Sigmoid colon (tissue), 7 donors: Measurements from ENCODE around the gene GIN1. TPM values are rescaled to one million over a fixed set of nuclear protein-coding genes. Genes with fewer than 3 reads are reported as not detected.
A peak's percentile ranks its signal among the peaks of the same experiment; 100 is the strongest.
"Not testable (repeated sequence)": the region's sequence is repeated elsewhere in the genome, so short reads cannot be mapped to it uniquely, and the experiment has no call there.

Experiments
- DNase-seq: peaks from one replicate; pipeline ENCODE4 v3.0.0-alpha.2; 2019
- H3K27ac ChIP-seq, 4 donors: fragments of 200-600 bp; sonication (generic); one replicate each; pipeline ENCODE4 v1.5.1; 2016 to 2019; ENCODE audit warnings: mild to moderate bottlenecking in 1 of 4
- H3K27me3 ChIP-seq, 3 donors: fragments of 200-600 bp; sonication (generic); one replicate each; pipeline ENCODE4 v1.5.1; 2019; ENCODE audit warnings: mild to moderate bottlenecking in 1 of 3
- H3K36me3 ChIP-seq, 4 donors: fragments of 200-600 bp; sonication (generic); one replicate each; pipeline ENCODE4 v1.5.1; 2016 to 2019
- H3K4me1 ChIP-seq, 4 donors: fragments of 200-600 bp; sonication (generic); one replicate each; pipeline ENCODE4 v1.5.1; 2017 to 2019
- H3K4me3 ChIP-seq, 4 donors: fragments of 200-600 bp; sonication (generic); one replicate each; pipeline ENCODE4 v1.5.1; 2017 to 2019; ENCODE audit warnings: mild to moderate bottlenecking in 2 of 4, moderate library complexity in 1 of 4
- H3K9me3 ChIP-seq, 4 donors: fragments of 200-600 bp in 3 of 4; sonication (generic) in 3 of 4; one replicate each; pipeline versions ENCODE4 v1.5.1 to v1.6.1; 2013 to 2019
- CTCF ChIP-seq, 4 experiments: fragments of 450-650 bp in 3 of 4; fragments of 200-600 bp in 1 of 4; IDR thresholded peaks; one replicate each; pipeline ENCODE4 v1.5.1; 2016 to 2019; ENCODE audit warnings: antibody characterized with exemption in 4 of 4, mild to moderate bottlenecking in 3 of 4, moderate library complexity in 2 of 4
- EP300 ChIP-seq, 4 donors: sonication (generic); formaldehyde crosslinking; IDR thresholded peaks; one replicate each; pipeline ENCODE4 v1.6.1; 2017; ENCODE audit warnings: antibody characterized with exemption in 4 of 4
- POLR2A ChIP-seq, 2 donors: fragments of 450-650 bp; IDR thresholded peaks; one replicate each; pipeline ENCODE4 v1.6.1; 2016; ENCODE audit warnings: antibody characterized with exemption in 2 of 2, mild to moderate bottlenecking in 2 of 2, moderate library complexity in 2 of 2
- POLR2AphosphoS5 ChIP-seq, 4 donors: sonication (generic); formaldehyde crosslinking; IDR thresholded peaks; one replicate each; pipeline ENCODE4 v1.6.1; 2017; ENCODE audit warnings: antibody characterized with exemption in 4 of 4
- WGBS, 2 donors: extraction: QIAGEN DNeasy Blood & Tissue Kit; methylation state at CpG; one replicate each; pipeline ENCODE4 v1.1.7; 2013; 5-methylcytosine and 5-hydroxymethylcytosine counted together
- intact Hi-C: fragments of 100-400 bp; cut with DNase I; formaldehyde crosslinking; loops from one replicate; pipeline ENCODE4 v1.15.1; 2023
- polyA plus RNA-seq, 3 donors: library from polyadenylated mRNA; stranded (reverse); fragments of 200-250 nt; gene quantifications; one replicate each; pipeline ENCODE4 v1.2.3, GENCODE V29; 2013
- total RNA-seq, 4 donors: library from RNA; depleted of rRNA; stranded (reverse); fragments of >200 nt; gene quantifications; one replicate each; pipeline ENCODE4 v1.1.0, GENCODE V29; 2016
- donor health status: healthy with polysubstance abuse.
- donor health status: Bipolar disorder and iron deficiency.
- donor health status: healthy.

GIN1 gene
- total and polyA plus RNA-seq, 7 donors: 3.0 to 14.6 (median 7.8) TPM

GRCh38 chr5:103059525-103059924, 60.4 kb downstream of the GIN1 start:
- H3K4me1 ChIP-seq: no peaks in the 10 kb centered on the region
- no peak overlapping the region for H3K4me3 ChIP-seq
- no peaks in the 10 kb centered on the region for H3K27me3 ChIP-seq
- 88 to 91% methylated on average over 3 of the region's 3 CpGs for whole genome bisulfite sequencing, 2 donors
- H3K36me3 ChIP-seq: no peaks in the 10 kb centered on the region
- no peak for TF ChIP-seq POLR2A (IDR thresholded peaks at IDR 0.05)
- no peak for TF ChIP-seq EP300 (IDR thresholded peaks at IDR 0.05)
- no peak for TF ChIP-seq CTCF (IDR thresholded peaks at IDR 0.05)
- TF ChIP-seq POLR2AphosphoS5 (IDR thresholded peaks at IDR 0.05): no peak
- intact Hi-C loops: no loop called here
- H3K9me3 ChIP-seq: no peaks in the 10 kb centered on the region
- no peak for DNase-seq
- no peak overlapping the region for H3K27ac ChIP-seq

GRCh38 chr5:103057208-103058130, 62.5 kb downstream of the GIN1 start:
- intact Hi-C loops: no loop called here
- no peaks in the 10 kb centered on the region for H3K9me3 ChIP-seq
- H3K27ac ChIP-seq: no peak overlapping the region
- H3K27me3 ChIP-seq: no peaks in the 10 kb centered on the region
- H3K4me3 ChIP-seq: no peak overlapping the region
- 74 to 88% methylated on average over 7 of the region's 7 CpGs for WGBS, 2 donors
- H3K36me3 ChIP-seq: no peaks in the 10 kb centered on the region
- DNase-seq: no peak
- TF ChIP-seq POLR2A (IDR thresholded peaks at IDR 0.05) (no peak), POLR2AphosphoS5 (IDR thresholded peaks at IDR 0.05) (no peak), CTCF (IDR thresholded peaks at IDR 0.05) (no peak)
- no peaks in the 10 kb centered on the region for H3K4me1 ChIP-seq

GRCh38 chr5:103046706-103047105, 73.2 kb downstream of the GIN1 start:
- H3K27ac ChIP-seq, H3K27me3 ChIP-seq, H3K4me3 ChIP-seq, H3K4me1 ChIP-seq, H3K9me3 ChIP-seq, DNase-seq, intact Hi-C loops, H3K36me3 ChIP-seq: not testable (repeated sequence)
- 92 to 94% methylated on average over 22 of the region's 22 CpGs for WGBS, 2 donors

- Histone ChIP-seq H3K4me1 (no peaks in the 10 kb centered on the region), H3K4me3 (no peak overlapping the region), H3K27ac (no peak overlapping the region), H3K27me3 (no peaks in the 10 kb centered on the region), H3K36me3 (no peaks in the 10 kb centered on the region), H3K9me3 (no peaks in the 10 kb centered on the region)
- DNase-seq: no peak
- intact Hi-C loops: loop anchor here (2.0 kb wide), 1 partner anchor 458 kb away; no protein-coding TSS in a partner anchor
- 39 to 50% methylated on average over 4 of the region's 4 CpGs for WGBS, 2 donors
- TF ChIP-seq POLR2A (IDR thresholded peaks at IDR 0.05) (no peak), CTCF (IDR thresholded peaks at IDR 0.05) (peak in 2 of 4 experiments; percentile 22 to 50)
Observed at GRCh38 chr5:103041071-103041676, 78.8 kb downstream of the GIN1 start.

- no peaks in the 10 kb centered on the region for H3K4me1 ChIP-seq
- no peak for DNase-seq
- TF ChIP-seq POLR2A (IDR thresholded peaks at IDR 0.05) (no peak), EP300 (IDR thresholded peaks at IDR 0.05) (no peak), POLR2AphosphoS5 (IDR thresholded peaks at IDR 0.05) (no peak), CTCF (IDR thresholded peaks at IDR 0.05) (no peak)
- intact Hi-C loops: no loop called here
- H3K36me3 ChIP-seq: peaks cover 0 to 1% (median 0%) of the 10 kb centered on the region in 4 donors
- H3K4me3 ChIP-seq: no peak overlapping the region
- H3K27ac ChIP-seq: no peak overlapping the region
- WGBS, 2 donors: 88 to 94% methylated on average over 4 of the region's 4 CpGs
- H3K9me3 ChIP-seq: no peaks in the 10 kb centered on the region
- H3K27me3 ChIP-seq: no peaks in the 10 kb centered on the region
Observed at GRCh38 chr5:103037673-103038455, 82.1 kb downstream of the GIN1 start.
